Inflammatory macrophage treated with lipopolysaccharide for 1 hour (primary cell): ENCODE measurements around the gene HEPACAM.

ENCODE experiments used
- DNase-seq, 2 donors: peaks; one replicate each; pipeline ENCODE4 v3.0.0-alpha.2; 2020 to 2022

The HEPACAM gene

GRCh38 chr11:124942466-124943253 lies 6.8 kb upstream of the HEPACAM start:
- no peak for DNase-seq

GRCh38 chr11:124941703-124942102 lies 5.9 kb upstream of the HEPACAM start:
- DNase-seq = no peak

- DNase-seq = no peak
These were observed 3.1 kb upstream of the HEPACAM start for GRCh38 chr11:124938970-124939369.

GRCh38 chr11:124938206-124938765 lies 2.4 kb upstream of the HEPACAM start:
- DNase-seq = no peak

GRCh38 chr11:124937336-124937935 lies 1.6 kb upstream of the HEPACAM start:
- no peak for DNase-seq

GRCh38 chr11:124934862-124935547 lies 842 bp downstream of the HEPACAM start:
- peak; percentile 22 to 45 for DNase-seq

GRCh38 chr11:124930799-124931198 lies 5.0 kb downstream of the HEPACAM start:
- DNase-seq = peak in 1 of 2 donors; percentile 23

- DNase-seq = no peak
These were observed 6.7 kb downstream of the HEPACAM start for GRCh38 chr11:124928942-124929665.

GRCh38 chr11:124923296-124923695 lies 12.6 kb downstream of the HEPACAM start:
- no peak for DNase-seq

GRCh38 chr11:124922831-124923230 lies 13.0 kb downstream of the HEPACAM start:
- DNase-seq = no peak

GRCh38 chr11:124920870-124921609 lies 14.8 kb downstream of the HEPACAM start:
- peak; percentile 63 to 66 for DNase-seq

GRCh38 chr11:124920356-124920755 lies 15.5 kb downstream of the HEPACAM start:
- DNase-seq = no peak

GRCh38 chr11:124919898-124920297 lies 15.9 kb downstream of the HEPACAM start:
- DNase-seq = no peak

- no peak for DNase-seq
These were observed 16.9 kb downstream of the HEPACAM start, which contains the start of gene HEPN1 for GRCh38 chr11:124918950-124919349. Gene HEPN1 (plus strand): TSS chr11:124919250.

GRCh38 chr11:124917115-124917637 lies 18.7 kb downstream of the HEPACAM start:
- DNase-seq = peak in 1 of 2 donors; percentile 26

- DNase-seq = no peak
These were observed 19.5 kb downstream of the HEPACAM start for GRCh38 chr11:124916370-124916710.

- no peak for DNase-seq
These were observed 20.1 kb downstream of the HEPACAM start for GRCh38 chr11:124915541-124916369.

- no peak for DNase-seq
These were observed 33.2 kb downstream of the HEPACAM start for GRCh38 chr11:124902616-124903015.

GRCh38 chr11:124900464-124900863 lies 35.4 kb downstream of the HEPACAM start:
- no peak for DNase-seq

- DNase-seq = no peak
These were observed 36.3 kb downstream of the HEPACAM start for GRCh38 chr11:124899383-124900145.
